ENCODE results near the gene NLRC4.

GRCh38 chr2:32290000-32290339 lies 25.3 kb upstream of the NLRC4 start:
- TF ChIP-seq CTCF (conservative IDR thresholded peaks at IDR 0.05; ENCODE audit: low read depth, low read length) (no peak), EZH2 (IDR thresholded peaks at IDR 0.05; ENCODE audit: borderline replicate concordance, low read depth, low read length, poor library complexity, severe bottlenecking) (no peak)

Measured in A673 (cell line).